DOHH2 (cell line): ENCODE results near the gene DNAJB6.

Experiments
- EZH2phosphoT487 ChIP-seq: fragments of 200-600 bp; sonication (generic); IDR thresholded peaks from 2 replicates; pipeline ENCODE4 v1.6.1; 2017; ENCODE audit warnings: borderline replicate concordance, mild to moderate bottlenecking, antibody characterized with exemption, low read length, moderate library complexity, mixed read lengths
- TF ChIP-seq, protein P1 (sequence below): fragments of 200-600 bp; sonication (generic); IDR thresholded peaks from one replicate; pipeline ENCODE4 v1.5.1; 2014; ENCODE audit warnings: antibody characterized with exemption, mild to moderate bottlenecking, low read depth, low read length; ENCODE audit not compliant: poor library complexity, severe bottlenecking

- TF ChIP-seq, protein P1, sequence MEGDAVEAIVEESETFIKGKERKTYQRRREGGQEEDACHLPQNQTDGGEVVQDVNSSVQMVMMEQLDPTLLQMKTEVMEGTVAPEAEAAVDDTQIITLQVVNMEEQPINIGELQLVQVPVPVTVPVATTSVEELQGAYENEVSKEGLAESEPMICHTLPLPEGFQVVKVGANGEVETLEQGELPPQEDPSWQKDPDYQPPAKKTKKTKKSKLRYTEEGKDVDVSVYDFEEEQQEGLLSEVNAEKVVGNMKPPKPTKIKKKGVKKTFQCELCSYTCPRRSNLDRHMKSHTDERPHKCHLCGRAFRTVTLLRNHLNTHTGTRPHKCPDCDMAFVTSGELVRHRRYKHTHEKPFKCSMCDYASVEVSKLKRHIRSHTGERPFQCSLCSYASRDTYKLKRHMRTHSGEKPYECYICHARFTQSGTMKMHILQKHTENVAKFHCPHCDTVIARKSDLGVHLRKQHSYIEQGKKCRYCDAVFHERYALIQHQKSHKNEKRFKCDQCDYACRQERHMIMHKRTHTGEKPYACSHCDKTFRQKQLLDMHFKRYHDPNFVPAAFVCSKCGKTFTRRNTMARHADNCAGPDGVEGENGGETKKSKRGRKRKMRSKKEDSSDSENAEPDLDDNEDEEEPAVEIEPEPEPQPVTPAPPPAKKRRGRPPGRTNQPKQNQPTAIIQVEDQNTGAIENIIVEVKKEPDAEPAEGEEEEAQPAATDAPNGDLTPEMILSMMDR: no peak
- no peak for TF ChIP-seq EZH2phosphoT487
Observed at GRCh38 chr7:157429001-157429679, 92.3 kb downstream of the DNAJB6 start.
